Measurements from ENCODE around the gene NXN. TPM values are rescaled to one million over a fixed set of nuclear protein-coding genes. Genes with fewer than 3 reads are reported as not detected.

The NXN gene
- total RNA-seq, 4 donors from 2014 or later, result 39.6 to 103 (median 59.1) TPM

DNA sequence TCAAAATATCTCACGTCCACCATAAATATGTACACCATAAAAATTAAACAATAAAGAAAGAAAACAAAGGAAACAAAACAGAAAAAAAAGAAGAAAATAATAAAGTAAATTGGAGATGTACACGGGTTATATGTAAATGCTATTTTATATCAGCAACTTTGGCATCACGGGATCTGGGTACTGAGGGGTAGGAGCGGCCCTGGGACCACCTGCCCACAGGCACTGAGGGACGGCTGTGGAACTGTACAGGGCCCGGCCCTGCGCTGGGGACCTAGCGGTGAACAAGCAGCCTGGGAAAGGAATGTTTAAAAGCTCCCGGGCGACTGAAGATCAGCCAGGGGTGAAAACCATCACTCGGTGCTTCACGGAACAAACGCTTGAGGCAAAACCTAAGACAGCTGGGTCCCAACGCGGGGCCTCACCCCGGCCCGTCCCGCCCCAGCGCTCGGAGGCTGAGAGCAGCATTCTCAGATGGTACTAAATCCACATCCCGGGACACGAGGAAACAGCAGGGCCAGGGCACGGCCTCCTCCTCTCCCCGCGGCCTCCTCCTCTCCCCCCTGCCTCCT lies 31.2 kb downstream of the NXN start:
- Histone ChIP-seq H3K27me3 (no peaks in the 10 kb centered on the region), H3K9me3 (no peaks in the 10 kb centered on the region), H3K27ac (peak overlapping the region in 3 of 4 donors; percentile 75 to 82 (median 79)), H3K4me3 (no peak overlapping the region), H3K4me1 (peaks cover 0 to 55% (median 8%) of the 10 kb centered on the region in 3 donors), H3K36me3 (peaks cover 0 to 4% of the 10 kb centered on the region in 2 donors)
- TF ChIP-seq, protein P1, sequence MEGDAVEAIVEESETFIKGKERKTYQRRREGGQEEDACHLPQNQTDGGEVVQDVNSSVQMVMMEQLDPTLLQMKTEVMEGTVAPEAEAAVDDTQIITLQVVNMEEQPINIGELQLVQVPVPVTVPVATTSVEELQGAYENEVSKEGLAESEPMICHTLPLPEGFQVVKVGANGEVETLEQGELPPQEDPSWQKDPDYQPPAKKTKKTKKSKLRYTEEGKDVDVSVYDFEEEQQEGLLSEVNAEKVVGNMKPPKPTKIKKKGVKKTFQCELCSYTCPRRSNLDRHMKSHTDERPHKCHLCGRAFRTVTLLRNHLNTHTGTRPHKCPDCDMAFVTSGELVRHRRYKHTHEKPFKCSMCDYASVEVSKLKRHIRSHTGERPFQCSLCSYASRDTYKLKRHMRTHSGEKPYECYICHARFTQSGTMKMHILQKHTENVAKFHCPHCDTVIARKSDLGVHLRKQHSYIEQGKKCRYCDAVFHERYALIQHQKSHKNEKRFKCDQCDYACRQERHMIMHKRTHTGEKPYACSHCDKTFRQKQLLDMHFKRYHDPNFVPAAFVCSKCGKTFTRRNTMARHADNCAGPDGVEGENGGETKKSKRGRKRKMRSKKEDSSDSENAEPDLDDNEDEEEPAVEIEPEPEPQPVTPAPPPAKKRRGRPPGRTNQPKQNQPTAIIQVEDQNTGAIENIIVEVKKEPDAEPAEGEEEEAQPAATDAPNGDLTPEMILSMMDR (IDR thresholded peaks at IDR 0.05), result peak in 1 of 4 experiments; percentile 21
- no peak for TF ChIP-seq EP300 (IDR thresholded peaks at IDR 0.05)
- ATAC-seq, result peak; percentile 31
- WGBS, 2 donors (ENCODE audit: low coverage in 1 of 2), result 35 to 57% methylated on average over 12 of the region's 25 CpGs

DNA sequence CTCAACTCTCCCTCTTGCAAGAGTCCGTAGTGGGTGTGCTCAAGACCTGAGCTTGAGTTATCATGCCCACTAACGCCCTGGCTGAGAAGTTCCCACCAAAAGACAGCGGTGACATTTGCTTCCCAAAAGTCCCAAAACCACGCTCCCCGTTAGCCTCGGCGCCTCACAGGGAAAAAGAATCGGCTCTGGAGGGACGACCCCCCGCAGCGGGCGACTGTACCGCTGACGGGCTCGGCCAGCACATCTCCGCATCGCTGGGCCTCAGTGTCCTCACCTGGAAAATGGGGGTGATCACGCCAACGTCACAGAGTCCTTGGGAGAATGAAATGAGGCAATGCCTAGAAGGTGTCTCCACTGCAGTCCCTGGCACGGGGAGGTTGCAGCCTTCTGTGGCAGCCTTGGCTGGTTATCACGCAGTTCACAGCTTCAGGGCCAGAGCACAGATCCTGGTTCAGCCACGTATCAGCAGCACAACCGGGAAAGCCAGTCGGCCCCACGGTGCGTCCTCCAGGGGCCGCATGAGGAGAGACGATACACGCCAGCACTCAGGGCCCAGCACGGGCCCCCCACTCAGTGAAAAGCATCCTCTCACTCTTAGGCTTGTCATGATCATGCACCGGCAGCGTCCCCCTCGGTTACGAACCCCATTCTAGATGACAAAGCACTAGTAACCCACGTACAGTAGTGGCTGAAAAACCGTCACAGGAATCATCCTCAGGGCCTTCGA lies 32.9 kb downstream of the NXN start:
- Histone ChIP-seq H3K36me3 (peaks cover 0 to 4% of the 10 kb centered on the region in 2 donors), H3K4me1 (peaks cover 0 to 53% (median 5%) of the 10 kb centered on the region in 3 donors), H3K27me3 (no peaks in the 10 kb centered on the region), H3K4me3 (no peak overlapping the region), H3K27ac (no peak overlapping the region), H3K9me3 (no peaks in the 10 kb centered on the region)
- no peak for TF ChIP-seq POLR2A (IDR thresholded peaks at IDR 0.05)
- WGBS, 2 donors (ENCODE audit: low coverage in 1 of 2), result 91% methylated on average over 13 to 21 of the region's 37 CpGs
- no peak for ATAC-seq

DNA sequence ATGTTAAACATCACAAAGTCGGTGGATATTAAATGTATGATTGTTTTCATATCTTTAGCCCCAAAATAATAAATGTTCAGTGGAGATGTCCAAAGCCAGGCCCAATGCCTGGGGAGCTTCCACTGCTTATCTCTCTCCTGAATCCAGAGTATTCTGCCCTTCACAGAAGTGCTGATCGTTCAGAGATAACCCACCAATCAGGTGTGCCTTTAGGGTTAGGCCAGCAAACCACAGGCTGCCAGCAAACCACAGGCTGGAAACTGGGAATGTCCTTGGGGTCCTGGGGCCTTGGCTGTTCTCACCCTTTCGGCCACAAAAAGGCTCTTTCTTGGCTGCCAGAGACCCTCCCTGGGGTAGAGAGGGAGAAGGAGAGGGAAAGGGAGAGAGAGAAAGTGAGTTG lies 33.9 kb downstream of the NXN start:
- Histone ChIP-seq H3K9me3 (no peaks in the 10 kb centered on the region), H3K36me3 (peaks cover 0 to 4% of the 10 kb centered on the region in 2 donors), H3K27me3 (no peaks in the 10 kb centered on the region), H3K27ac (peak overlapping the region in 1 of 4 donors; percentile 5), H3K4me3 (no peak overlapping the region), H3K4me1 (peaks cover 0 to 43% (median 0%) of the 10 kb centered on the region in 3 donors)
- no peak for TF ChIP-seq POLR2A (IDR thresholded peaks at IDR 0.05)
- TF ChIP-seq EP300 (IDR thresholded peaks at IDR 0.05), result no peak
- TF ChIP-seq, protein P1 (IDR thresholded peaks at IDR 0.05), result no peak
- no peak for TF ChIP-seq POLR2AphosphoS5 (IDR thresholded peaks at IDR 0.05)
- no peak for ATAC-seq
- WGBS, 2 donors (ENCODE audit: low coverage in 1 of 2), result 63 to 70% methylated on average over 3 of the region's 3 CpGs

DNA sequence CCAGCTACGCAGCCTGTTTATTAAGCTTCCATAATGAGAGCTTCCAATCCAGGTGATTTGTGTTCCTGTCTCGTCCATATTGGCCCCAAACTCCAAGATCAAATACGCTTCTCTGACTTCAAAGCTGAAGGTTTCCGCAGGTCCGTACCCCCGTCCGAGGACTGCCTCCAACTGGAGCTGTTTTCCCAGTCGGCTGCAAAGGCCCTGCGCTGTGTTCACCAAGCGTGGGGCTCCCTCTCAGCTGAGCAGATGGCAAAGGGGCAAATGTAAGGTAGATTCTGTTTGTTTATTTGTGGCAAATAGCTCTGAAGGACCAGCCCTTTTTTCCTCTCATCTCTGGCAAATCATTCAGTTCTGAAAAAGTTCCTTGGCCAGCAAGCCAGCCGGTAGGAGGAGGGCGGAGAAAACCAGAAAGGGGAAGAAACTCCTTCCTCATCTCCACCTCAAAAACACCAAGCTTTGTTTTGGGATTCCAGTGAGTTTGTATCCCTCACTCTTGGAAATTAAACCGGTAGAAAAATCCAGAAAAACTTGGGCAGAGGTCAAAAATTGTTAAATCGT lies 35.2 kb downstream of the NXN start:
- 59 to 65% methylated on average over 10 to 11 of the region's 14 CpGs for WGBS, 2 donors (ENCODE audit: low coverage in 1 of 2)
- peak overlapping the region in 3 of 4 donors; percentile 31 to 70 (median 38) for H3K27ac ChIP-seq
- TF ChIP-seq EP300 (IDR thresholded peaks at IDR 0.05), result no peak
- TF ChIP-seq POLR2A (IDR thresholded peaks at IDR 0.05), result no peak
- TF ChIP-seq, protein P1 (IDR thresholded peaks at IDR 0.05), result no peak
- no peaks in the 10 kb centered on the region for H3K27me3 ChIP-seq
- no peak for ATAC-seq
- peaks cover 0 to 4% of the 10 kb centered on the region in 2 donors for H3K36me3 ChIP-seq
- no peaks in the 10 kb centered on the region for H3K9me3 ChIP-seq
- no peak overlapping the region for H3K4me3 ChIP-seq
- peaks cover 0 to 30% (median 0%) of the 10 kb centered on the region in 3 donors for H3K4me1 ChIP-seq

DNA sequence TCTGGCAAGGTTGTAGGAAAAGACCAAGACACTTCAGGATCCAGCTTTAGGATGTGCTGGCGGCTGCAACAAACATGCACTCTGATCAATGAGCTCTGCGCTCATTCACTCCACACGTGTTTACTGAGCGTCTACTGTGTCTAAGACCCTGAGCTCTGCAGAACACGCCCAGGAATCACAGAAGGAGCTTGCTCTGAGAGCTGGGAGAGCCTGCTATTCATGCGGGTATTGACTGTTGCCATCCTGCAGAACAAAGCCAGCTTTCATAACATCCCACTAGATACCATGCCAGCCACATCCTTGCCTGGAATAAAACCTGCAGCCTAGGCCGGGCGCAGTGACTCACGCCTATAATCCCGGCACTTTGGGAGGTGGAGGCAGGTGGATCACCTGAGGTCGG lies 44.1 kb downstream of the NXN start:
- 85 to 100% methylated on average over 1 to 4 of the region's 11 CpGs for WGBS, 2 donors (ENCODE audit: low coverage in 1 of 2)
- ATAC-seq, result no peak
- H3K4me3 ChIP-seq, result no peak overlapping the region
- H3K27ac ChIP-seq, result no peak overlapping the region
- H3K9me3 ChIP-seq, result no peaks in the 10 kb centered on the region
- TF ChIP-seq POLR2A (IDR thresholded peaks at IDR 0.05) (no peak), POLR2AphosphoS5 (IDR thresholded peaks at IDR 0.05) (no peak), EP300 (IDR thresholded peaks at IDR 0.05) (no peak)
- TF ChIP-seq, protein P1 (IDR thresholded peaks at IDR 0.05), result no peak
- no peaks in the 10 kb centered on the region for H3K27me3 ChIP-seq
- peaks cover 0 to 54% (median 6%) of the 10 kb centered on the region in 3 donors for H3K4me1 ChIP-seq
- no peaks in the 10 kb centered on the region for H3K36me3 ChIP-seq

Measured in gastroesophageal sphincter (tissue), 4 donors.